Erythroblast (primary cell): Measurements from ENCODE around the gene PKD1L1.
"Not testable (repeated sequence)": the region's sequence is repeated elsewhere in the genome, so short reads cannot be mapped to it uniquely, and the experiment has no call there.

ENCODE experiments used
- DNase-seq, 2 experiments: peaks; one replicate each; lab custom pipeline; 2025; lab: John Stamatoyannopoulos, UW
- GATA1 ChIP-seq: IDR thresholded peaks from 2 replicates; pipeline ENCODE4 v1.6.1; 2011; ENCODE audit warnings: low read depth, mild to moderate bottlenecking, control low read depth, low read length, moderate library complexity
- POLR2A ChIP-seq: IDR thresholded peaks from 2 replicates; pipeline ENCODE4 v1.6.1; 2011; ENCODE audit warnings: mild to moderate bottlenecking, low read length

Gene PKD1L1

DNA sequence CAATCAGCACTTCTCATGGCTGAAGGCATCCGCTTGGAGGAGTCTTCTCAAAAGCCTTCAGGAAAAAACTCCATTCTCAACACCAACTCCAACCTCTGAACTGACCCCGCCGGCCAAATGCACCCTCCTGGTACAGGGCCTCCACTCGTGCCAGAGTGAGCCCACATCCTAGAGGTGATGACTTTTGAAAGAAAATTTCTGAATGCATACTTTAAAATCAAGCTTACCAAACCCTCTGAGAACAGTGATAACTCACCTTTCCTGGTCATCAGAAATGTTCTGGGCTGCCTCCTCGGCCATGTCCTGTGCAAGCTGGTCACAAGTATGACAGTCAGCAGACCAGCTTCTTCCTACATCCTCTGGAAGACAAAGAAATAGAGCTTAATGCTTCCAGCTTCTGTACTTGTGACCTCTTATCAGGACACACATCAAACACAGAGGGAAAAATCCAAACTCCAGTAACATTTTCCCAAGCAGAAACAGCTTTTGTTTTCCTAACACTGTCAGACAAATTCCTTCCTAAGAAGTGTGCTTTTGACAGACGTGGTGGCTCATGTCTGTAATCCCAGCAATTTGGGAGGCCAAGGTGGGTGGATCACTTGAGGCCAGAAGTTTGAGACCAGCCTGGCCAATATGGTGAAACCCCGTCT, at the start of gene PKD1L1:
Gene PKD1L1, minus strand, starts transcription at position 326 of the 650 bp plus-strand sequence. Its CDS starts 26 bp downstream, at position 300.
- DNase-seq = no peak
- TF ChIP-seq GATA1 (no peak), POLR2A (no peak)

DNA sequence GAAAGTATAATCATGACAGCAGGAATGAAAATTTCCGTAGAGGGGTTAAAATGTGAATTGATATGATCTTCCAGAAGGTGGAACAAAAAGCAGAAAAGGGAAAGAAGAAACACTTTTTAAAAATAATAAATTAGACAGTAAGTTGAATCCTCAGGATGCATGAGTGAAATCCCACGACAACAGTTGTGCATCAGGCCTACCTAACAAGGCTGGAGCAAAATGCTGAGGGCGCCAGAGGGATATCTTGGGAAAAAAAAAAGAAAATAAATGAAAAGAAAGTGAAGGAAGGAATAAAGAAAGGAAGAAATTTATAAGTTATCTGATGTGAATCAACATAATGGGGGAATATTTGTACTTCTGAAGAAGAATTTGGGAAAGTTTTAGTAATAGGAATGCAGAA, 44.2 kb upstream of the PKD1L1 start:
- TF ChIP-seq GATA1 (no peak), POLR2A (no peak)
- no peak for DNase-seq

GRCh38 chr7:47991741-47992311, 43.6 kb upstream of the PKD1L1 start:
- DNase-seq = peak; percentile 82 to 88
- peak; percentile 38 for TF ChIP-seq POLR2A
- no peak for TF ChIP-seq GATA1

GRCh38 chr7:47991270-47991669, 43.0 kb upstream of the PKD1L1 start:
- no peak for DNase-seq
- TF ChIP-seq POLR2A = no peak

DNA sequence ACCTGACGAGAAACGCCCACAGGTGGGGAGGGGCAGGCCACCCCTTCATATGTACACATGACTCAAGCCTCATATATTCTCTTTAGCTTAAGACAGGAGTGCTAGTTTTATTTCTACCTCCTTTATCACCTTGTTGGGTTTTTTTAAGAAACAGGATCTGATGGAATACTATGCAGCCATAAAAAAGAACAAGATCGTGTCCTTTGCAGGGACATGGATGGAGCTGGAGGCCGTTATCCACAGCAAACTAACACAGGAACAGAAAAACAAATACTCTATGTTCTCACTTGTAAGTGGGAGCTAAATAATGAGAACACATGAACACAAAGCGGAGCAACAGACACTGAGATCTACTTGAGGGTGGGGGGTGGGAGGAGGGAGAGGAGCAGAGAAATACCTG, 42.3 kb upstream of the PKD1L1 start:
- no peak for TF ChIP-seq POLR2A
- no peak for TF ChIP-seq GATA1
- DNase-seq = no peak

GRCh38 chr7:47989607-47990400, 41.5 kb upstream of the PKD1L1 start:
- not testable (repeated sequence) for DNase-seq

GRCh38 chr7:47988496-47989386, 40.5 kb upstream of the PKD1L1 start:
- TF ChIP-seq POLR2A = no peak
- TF ChIP-seq GATA1 = no peak
- peak in 1 of 2 experiments; percentile 13 for DNase-seq

DNA sequence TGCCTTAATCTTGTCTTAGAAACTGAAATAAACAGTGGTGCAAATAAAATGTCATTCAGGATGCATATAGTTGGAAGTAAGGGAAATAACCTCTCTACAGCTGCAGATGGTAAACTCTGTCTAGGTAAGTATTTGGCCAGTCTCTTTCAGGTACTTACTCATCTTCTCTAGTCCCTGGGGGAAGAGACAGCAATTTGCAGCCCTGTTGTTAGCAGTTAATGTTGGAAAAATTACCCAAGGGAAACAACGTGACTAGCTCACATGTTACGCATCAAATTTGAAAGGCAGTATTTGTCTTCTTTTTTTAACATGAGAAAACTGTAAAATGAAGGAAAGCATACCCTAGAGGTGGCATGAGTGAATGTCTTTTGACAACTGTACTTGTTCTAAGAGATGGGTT, 34.3 kb upstream of the PKD1L1 start:
- TF ChIP-seq POLR2A (no peak), GATA1 (no peak)
- DNase-seq = no peak

- DNase-seq = not testable (repeated sequence)
Measured at GRCh38 chr7:47980648-47981047, 32.4 kb upstream of the PKD1L1 start.

- no peak for DNase-seq
- no peak for TF ChIP-seq POLR2A
- no peak for TF ChIP-seq GATA1
Measured at GRCh38 chr7:47979832-47980181, 31.5 kb upstream of the PKD1L1 start.

GRCh38 chr7:47979145-47979831, 31.0 kb upstream of the PKD1L1 start, which contains the start of gene HUS1:
TSS of gene HUS1 (minus strand) at chr7:47979615. CDS start at chr7:47979519, 96 bp downstream.
- TF ChIP-seq POLR2A (peak; percentile 81), GATA1 (no peak)

DNA sequence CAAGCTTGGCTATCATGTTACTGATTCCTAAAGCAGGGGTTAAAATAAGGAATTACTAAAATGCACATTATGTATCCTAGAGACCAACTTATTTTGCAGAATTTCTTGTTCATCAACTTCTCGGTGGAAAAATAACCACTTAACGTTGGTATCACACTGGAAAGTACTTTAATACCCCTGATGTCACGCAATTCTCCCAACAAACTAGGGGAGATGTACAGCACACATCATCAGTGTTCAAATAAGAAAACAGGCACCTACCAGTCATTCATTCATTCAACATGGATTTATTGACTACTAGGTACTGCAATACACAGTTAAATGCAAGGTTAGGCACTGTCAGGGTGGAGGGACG, 30.5 kb upstream of the PKD1L1 start:
- peak; percentile 44 to 52 for DNase-seq
- no peak for TF ChIP-seq POLR2A
- no peak for TF ChIP-seq GATA1

More at GRCh38 chr7:47979145-47979831, 31.0 kb upstream of the PKD1L1 start, which contains the start of gene HUS1:
- DNase-seq = peak; percentile 93 to 96

DNA sequence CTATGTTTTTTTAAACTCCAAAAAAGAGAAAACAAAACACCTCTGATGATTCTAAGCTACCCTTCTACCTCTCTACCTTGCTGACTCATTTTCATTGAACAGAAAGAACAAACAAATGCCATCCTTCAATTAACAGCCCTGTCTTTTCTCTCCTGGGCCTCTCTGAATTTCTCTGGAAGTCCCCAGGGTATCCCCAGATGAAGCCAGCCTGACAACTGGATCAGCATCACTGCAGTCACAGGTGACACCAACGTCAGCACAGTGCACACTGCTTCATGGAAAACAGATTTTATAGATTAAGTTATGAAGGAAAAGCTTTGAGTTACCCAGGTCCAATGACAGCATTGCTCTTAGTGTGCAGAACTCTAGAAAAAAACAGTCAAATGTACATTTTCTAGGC, 25.5 kb upstream of the PKD1L1 start:
- TF ChIP-seq GATA1 (no peak), POLR2A (no peak)
- no peak for DNase-seq
